ENCODE measurements around the gene ITGA4. TPM values are rescaled to one million over a fixed set of nuclear protein-coding genes. Genes with fewer than 3 reads are reported as not detected.
"Not testable (repeated sequence)": the region's sequence is repeated elsewhere in the genome, so short reads cannot be mapped to it uniquely, and the experiment has no call there.

ITGA4 gene
- total RNA-seq, 1 experiment from 2014 or later = 2.7 TPM

- TF ChIP-seq PRDM15 (CRISPR knock-in tag; IDR thresholded peaks at IDR 0.05) (no peak), ATF3 (CRISPR knock-in tag; conservative IDR thresholded peaks at IDR 0.05) (no peak), ZSCAN18 (CRISPR knock-in tag; IDR thresholded peaks at IDR 0.05) (no peak), ZNF219 (CRISPR knock-in tag; IDR thresholded peaks at IDR 0.05; ENCODE audit: borderline replicate concordance) (no peak), NR1H2 (CRISPR knock-in tag; IDR thresholded peaks at IDR 0.05) (no peak)
Measured at GRCh38 chr2:181444654-181445053, 12.5 kb upstream of the ITGA4 start (continued).

- ChIA-PET POLR2A (interaction anchor here (0.7 kb wide), 1 partner anchor 1082 kb away, joined by 5 read pairs; no protein-coding TSS in a partner anchor), CTCF (no interaction called here)
- Mint-ChIP-seq H3K4me3 (no peak overlapping the region), H3K27me3 (ENCODE audit: low read depth) (no peaks in the 10 kb centered on the region; the same call in 1 of the 2 replicates), H3K9me3 (no peaks in the 10 kb centered on the region), H3K4me1 (no peaks in the 10 kb centered on the region), H3K27ac (no peak overlapping the region), H3K36me3 (no peaks in the 10 kb centered on the region)
- DNase-seq (ENCODE audit: low spot score) = no peak
- ATAC-seq = no peak
- TF ChIP-seq NFATC4 (CRISPR knock-in tag; IDR thresholded peaks at IDR 0.05) (no peak), CREM (CRISPR knock-in tag; IDR thresholded peaks at IDR 0.05) (no peak), ZMAT4 (CRISPR knock-in tag; IDR thresholded peaks at IDR 0.05) (no peak), NFYB (CRISPR knock-in tag; conservative IDR thresholded peaks at IDR 0.05; ENCODE audit: low read depth) (no peak), PRDM15 (CRISPR knock-in tag; IDR thresholded peaks at IDR 0.05) (no peak), ZNF138 (CRISPR knock-in tag; conservative IDR thresholded peaks at IDR 0.05) (no peak), FOXK1 (CRISPR knock-in tag; IDR thresholded peaks at IDR 0.05) (no peak), FOXJ3 (CRISPR knock-in tag; IDR thresholded peaks at IDR 0.05; ENCODE audit: borderline replicate concordance) (no peak), E2F5 (CRISPR knock-in tag; IDR thresholded peaks at IDR 0.05) (no peak), ELF4 (CRISPR knock-in tag; IDR thresholded peaks at IDR 0.05; ENCODE audit: low read depth) (no peak), ZNF281 (CRISPR knock-in tag; IDR thresholded peaks at IDR 0.05) (no peak), JAZF1 (CRISPR knock-in tag; IDR thresholded peaks at IDR 0.05) (no peak), ERG (CRISPR knock-in tag; IDR thresholded peaks at IDR 0.05) (no peak)
Measured at GRCh38 chr2:181446985-181447384, 10.2 kb upstream of the ITGA4 start.

- DNase-seq (ENCODE audit: low spot score); H3K4me3 Mint-ChIP-seq; POLR2A ChIA-PET; H3K9me3 Mint-ChIP-seq; H3K36me3 Mint-ChIP-seq; ATAC-seq; CTCF ChIA-PET; H3K27me3 Mint-ChIP-seq (ENCODE audit: low read depth); H3K4me1 Mint-ChIP-seq; H3K27ac Mint-ChIP-seq: not testable (repeated sequence)
Measured at GRCh38 chr2:181449278-181449677, 7.9 kb upstream of the ITGA4 start.
